Stomach (tissue), 4 donors: Measurements from ENCODE around the gene ATP5ME.

Source experiments
- CTCF ChIP-seq, 7 experiments: fragments of 450-650 bp in 4 of 7; fragments of 200-600 bp in 3 of 7; sonication (generic) in 3 of 7; IDR thresholded peaks; one replicate each; pipeline ENCODE4 v1.5.1; 2016 to 2019; ENCODE audit warnings: antibody characterized with exemption in 7 of 7, control low read depth in 2 of 7, mild to moderate bottlenecking in 1 of 7
- POLR2AphosphoS5 ChIP-seq, 3 donors: sonication (generic); formaldehyde crosslinking; IDR thresholded peaks; one replicate each; pipeline ENCODE4 v1.6.1; 2016; ENCODE audit warnings: antibody characterized with exemption in 3 of 3

- TF ChIP-seq CTCF (IDR thresholded peaks at IDR 0.05): no peak
- TF ChIP-seq POLR2AphosphoS5 (IDR thresholded peaks at IDR 0.05): no peak
Measured at GRCh38 chr4:649293-649625, 24.8 kb downstream of the ATP5ME start.
